Mesothelial cell of epicardium (in vitro differentiated cells): ENCODE data around the gene TGFBR3. TPM values are rescaled to one million over a fixed set of nuclear protein-coding genes. Genes with fewer than 3 reads are reported as not detected.

Experiments
- DNase-seq, 2 experiments: peaks; one replicate each; pipeline ENCODE4 v3.0.0; 2021; ENCODE audit warnings: low spot score in 2 of 2; ENCODE audit not compliant: unreplicated experiment in 2 of 2
- H3K27ac Mint-ChIP-seq: 2 replicates; pipeline ENCODE4 v1.8.0; 2021; ENCODE audit warnings: mixed read lengths
- H3K27me3 Mint-ChIP-seq: 2 replicates; pipeline ENCODE4 v1.8.0; 2021; ENCODE audit warnings: low read depth, mixed read lengths
- H3K36me3 Mint-ChIP-seq: 2 replicates; pipeline ENCODE4 v1.8.0; 2021; ENCODE audit warnings: mixed read lengths
- H3K4me1 Mint-ChIP-seq: 2 replicates; pipeline ENCODE4 v1.8.0; 2021; ENCODE audit warnings: mixed read lengths
- H3K4me3 Mint-ChIP-seq: 2 replicates; pipeline ENCODE4 v1.8.0; 2021; ENCODE audit warnings: mild to moderate bottlenecking, moderate library complexity, mixed read lengths
- H3K9me3 Mint-ChIP-seq: 2 replicates; pipeline ENCODE4 v1.8.0; 2021; ENCODE audit warnings: mixed read lengths
- CTCF ChIP-seq: fragments of 200-600 bp; sonication (generic); IDR thresholded peaks from one replicate; pipeline ENCODE4 v1.5.0; 2021; ENCODE audit warnings: antibody characterized with exemption; ENCODE audit not compliant: unreplicated experiment
- total RNA-seq: library from RNA; stranded (reverse); gene quantifications from 3 replicates; pipeline ENCODE4 v1.2.1, GENCODE V29; 2021

The TGFBR3 gene
- total RNA-seq, 1 donor from 2014 or later = 20.7 TPM

GRCh38 chr1:91813813-91814212 lies 72.1 kb downstream of the TGFBR3 start:
- H3K4me3 Mint-ChIP-seq = no peak overlapping the region
- no peaks in the 10 kb centered on the region for H3K27me3 Mint-ChIP-seq
- H3K27ac Mint-ChIP-seq = no peak overlapping the region
- TF ChIP-seq CTCF = no peak
- no peak for DNase-seq
- H3K4me1 Mint-ChIP-seq = peaks cover 36% of the 10 kb centered on the region
- H3K36me3 Mint-ChIP-seq = no peaks in the 10 kb centered on the region
- H3K9me3 Mint-ChIP-seq = peaks cover 4% of the 10 kb centered on the region

GRCh38 chr1:91811363-91812025 lies 74.5 kb downstream of the TGFBR3 start:
- H3K27me3 Mint-ChIP-seq = no peaks in the 10 kb centered on the region
- no peak overlapping the region for H3K27ac Mint-ChIP-seq
- peaks cover 29% of the 10 kb centered on the region for H3K4me1 Mint-ChIP-seq
- H3K36me3 Mint-ChIP-seq = no peaks in the 10 kb centered on the region
- TF ChIP-seq CTCF = no peak
- no peak overlapping the region for H3K4me3 Mint-ChIP-seq
- no peak for DNase-seq
- H3K9me3 Mint-ChIP-seq = peaks cover 4% of the 10 kb centered on the region

GRCh38 chr1:91809317-91809716 lies 76.6 kb downstream of the TGFBR3 start:
- peaks cover 35% of the 10 kb centered on the region for H3K4me1 Mint-ChIP-seq
- H3K9me3 Mint-ChIP-seq = peaks cover 4% of the 10 kb centered on the region
- H3K27me3 Mint-ChIP-seq = no peaks in the 10 kb centered on the region
- no peak overlapping the region for H3K27ac Mint-ChIP-seq
- no peak for TF ChIP-seq CTCF
- H3K4me3 Mint-ChIP-seq = no peak overlapping the region
- no peaks in the 10 kb centered on the region for H3K36me3 Mint-ChIP-seq
- no peak for DNase-seq

GRCh38 chr1:91807921-91808620 lies 77.9 kb downstream of the TGFBR3 start:
- H3K27ac Mint-ChIP-seq = no peak overlapping the region
- no peaks in the 10 kb centered on the region for H3K36me3 Mint-ChIP-seq
- H3K9me3 Mint-ChIP-seq = peaks cover under 1% of the 10 kb centered on the region
- TF ChIP-seq CTCF = no peak
- no peaks in the 10 kb centered on the region for H3K27me3 Mint-ChIP-seq
- no peak overlapping the region for H3K4me3 Mint-ChIP-seq
- DNase-seq = no peak
- peaks cover 43% of the 10 kb centered on the region for H3K4me1 Mint-ChIP-seq

GRCh38 chr1:91806769-91807700 lies 78.9 kb downstream of the TGFBR3 start:
- H3K36me3 Mint-ChIP-seq = no peaks in the 10 kb centered on the region
- no peak overlapping the region for H3K4me3 Mint-ChIP-seq
- H3K27ac Mint-ChIP-seq = peak overlapping the region; percentile 90
- no peaks in the 10 kb centered on the region for H3K9me3 Mint-ChIP-seq
- TF ChIP-seq CTCF = no peak
- H3K4me1 Mint-ChIP-seq = peaks cover 41% of the 10 kb centered on the region
- no peaks in the 10 kb centered on the region for H3K27me3 Mint-ChIP-seq
- DNase-seq = no peak
